Central memory CD4-positive, alpha-beta T cell (primary cell): ENCODE results near the gene COL5A1.
"Not testable (repeated sequence)": the region's sequence is repeated elsewhere in the genome, so short reads cannot be mapped to it uniquely, and the experiment has no call there.

Experiments used
- DNase-seq: peaks from one replicate; pipeline ENCODE4 v3.0.0; 2022

The COL5A1 gene

GRCh38 chr9:134712243-134712642, 70.6 kb downstream of the COL5A1 start:
- no peak for DNase-seq

- DNase-seq = no peak
Measured at GRCh38 chr9:134712926-134713325, 71.3 kb downstream of the COL5A1 start.

GRCh38 chr9:134715536-134715935, 73.9 kb downstream of the COL5A1 start:
- not testable (repeated sequence) for DNase-seq

GRCh38 chr9:134716067-134716466, 74.5 kb downstream of the COL5A1 start:
- no peak for DNase-seq

- DNase-seq = no peak
Measured at GRCh38 chr9:134717056-134717455, 75.5 kb downstream of the COL5A1 start.

- no peak for DNase-seq
Measured at GRCh38 chr9:134717924-134718645, 76.5 kb downstream of the COL5A1 start.

GRCh38 chr9:134719331-134719730, 77.7 kb downstream of the COL5A1 start:
- no peak for DNase-seq

- DNase-seq = no peak
Measured at GRCh38 chr9:134720136-134720753, 78.6 kb downstream of the COL5A1 start.

- DNase-seq = no peak
Measured at GRCh38 chr9:134720796-134721195, 79.2 kb downstream of the COL5A1 start.

GRCh38 chr9:134721344-134721743, 79.7 kb downstream of the COL5A1 start:
- DNase-seq = no peak

- no peak for DNase-seq
Measured at GRCh38 chr9:134722120-134722701, 80.6 kb downstream of the COL5A1 start.

GRCh38 chr9:134723037-134723436, 81.4 kb downstream of the COL5A1 start:
- no peak for DNase-seq

- no peak for DNase-seq
Measured at GRCh38 chr9:134723491-134724190, 82.0 kb downstream of the COL5A1 start.

GRCh38 chr9:134724202-134724911, 82.8 kb downstream of the COL5A1 start:
- DNase-seq = no peak

GRCh38 chr9:134724912-134725604, 83.5 kb downstream of the COL5A1 start:
- DNase-seq = no peak

- no peak for DNase-seq
Measured at GRCh38 chr9:134725605-134725940, 84.0 kb downstream of the COL5A1 start.

- DNase-seq = no peak
Measured at GRCh38 chr9:134726026-134726721, 84.6 kb downstream of the COL5A1 start.

- DNase-seq = no peak
Measured at GRCh38 chr9:134726722-134727034, 85.1 kb downstream of the COL5A1 start.

- no peak for DNase-seq
Measured at GRCh38 chr9:134728021-134728795, 86.6 kb downstream of the COL5A1 start.

- DNase-seq = no peak
Measured at GRCh38 chr9:134728801-134729495, 87.3 kb downstream of the COL5A1 start.
